HL-60 (cell line): ENCODE data around the gene FABP6.
"Not testable (repeated sequence)": the region's sequence is repeated elsewhere in the genome, so short reads cannot be mapped to it uniquely, and the experiment has no call there.

Experiments
- DNase-seq, 2 experiments: peaks; one replicate each; pipeline ENCODE4 v3.0.0-alpha.2; 2010 to 2020; ENCODE audit warnings: low read depth in 1 of 2, low spot score in 1 of 2
- H3K27ac ChIP-seq: fragments of 250-450 bp; sonication (Bioruptor Pico); replicated peaks from 2 replicates; pipeline ENCODE4 v1.5.1; 2020; ENCODE audit warnings: mild to moderate bottlenecking, moderate library complexity
- H3K27me3 ChIP-seq: fragments of 250-450 bp; sonication (Bioruptor Pico); 2 replicates; pipeline ENCODE4 v1.5.1; 2021; ENCODE audit warnings: mild to moderate bottlenecking, moderate library complexity; ENCODE audit not compliant: insufficient read depth, poor library complexity, severe bottlenecking
- H3K4me3 ChIP-seq: replicated peaks from 2 replicates; pipeline ENCODE4 v1.5.1; 2011; ENCODE audit warnings: mild to moderate bottlenecking, control low read depth, low read length; ENCODE audit not compliant: insufficient read depth
- GABPA ChIP-seq: IDR thresholded peaks from 2 replicates; pipeline ENCODE4 v1.6.1; 2012; ENCODE audit warnings: low read depth
- POLR2AphosphoS5 ChIP-seq: IDR thresholded peaks from 2 replicates; pipeline ENCODE4 v1.6.1; 2012; ENCODE audit warnings: low read depth
- SPI1 ChIP-seq: IDR thresholded peaks from 2 replicates; pipeline ENCODE4 v1.6.1; 2012; ENCODE audit warnings: low read depth, mild to moderate bottlenecking, borderline replicate concordance
- TF ChIP-seq, protein P1 (sequence below): IDR thresholded peaks from 2 replicates; pipeline ENCODE4 v1.6.1; 2012; ENCODE audit warnings: low read depth; ENCODE audit not compliant: insufficient replicate concordance
- TF ChIP-seq, protein P2 (sequence below): IDR thresholded peaks from one replicate; pipeline ENCODE4 v1.5.1; 2011; ENCODE audit warnings: low read length, control low read depth, inconsistent platforms; ENCODE audit not compliant: insufficient read depth

Gene FABP6

DNA sequence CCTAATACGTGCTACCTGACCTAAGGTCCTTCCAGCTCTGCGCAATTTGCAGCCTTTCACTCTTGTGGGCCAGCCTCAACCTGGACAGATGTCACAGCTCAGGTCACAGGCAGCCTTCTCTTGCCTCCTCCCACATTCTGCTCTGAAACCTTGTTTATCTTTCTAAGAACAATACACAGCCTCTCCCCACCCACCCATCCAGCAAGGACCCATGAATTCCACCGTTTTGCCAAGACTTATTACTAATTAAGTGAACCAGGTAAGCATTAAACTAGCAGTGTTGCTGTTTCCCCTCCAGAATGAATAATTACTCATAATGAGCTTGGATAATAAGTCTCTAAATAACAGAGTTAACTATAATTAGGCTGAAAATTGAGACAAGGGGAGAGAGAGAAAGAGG is 11.0 kb downstream of the FABP6 start:
- H3K27me3 ChIP-seq = no peaks in the 10 kb centered on the region

DNA sequence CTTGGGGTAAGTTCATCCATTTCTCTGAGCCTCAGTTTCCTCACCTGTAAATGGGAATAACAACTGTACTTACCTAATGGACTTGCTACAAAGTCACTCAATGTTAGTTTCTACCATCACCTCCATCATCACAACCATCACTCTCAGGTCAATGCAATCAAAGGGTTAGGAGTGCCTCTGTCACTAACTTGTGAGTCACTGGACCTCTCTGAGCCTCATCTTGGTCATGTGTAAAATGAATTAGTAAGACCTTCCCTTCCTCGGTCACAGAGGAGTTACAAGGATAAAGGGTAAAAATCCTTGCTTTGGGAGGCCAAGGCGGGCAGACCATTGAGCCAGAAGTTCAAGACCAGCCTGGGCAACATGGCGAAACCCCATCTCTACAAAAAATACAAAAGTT is 12.8 kb downstream of the FABP6 start:
- no peak overlapping the region for H3K4me3 ChIP-seq
- no peak for DNase-seq
- no peaks in the 10 kb centered on the region for H3K27me3 ChIP-seq
- no peak overlapping the region for H3K27ac ChIP-seq
- TF ChIP-seq, protein P1, sequence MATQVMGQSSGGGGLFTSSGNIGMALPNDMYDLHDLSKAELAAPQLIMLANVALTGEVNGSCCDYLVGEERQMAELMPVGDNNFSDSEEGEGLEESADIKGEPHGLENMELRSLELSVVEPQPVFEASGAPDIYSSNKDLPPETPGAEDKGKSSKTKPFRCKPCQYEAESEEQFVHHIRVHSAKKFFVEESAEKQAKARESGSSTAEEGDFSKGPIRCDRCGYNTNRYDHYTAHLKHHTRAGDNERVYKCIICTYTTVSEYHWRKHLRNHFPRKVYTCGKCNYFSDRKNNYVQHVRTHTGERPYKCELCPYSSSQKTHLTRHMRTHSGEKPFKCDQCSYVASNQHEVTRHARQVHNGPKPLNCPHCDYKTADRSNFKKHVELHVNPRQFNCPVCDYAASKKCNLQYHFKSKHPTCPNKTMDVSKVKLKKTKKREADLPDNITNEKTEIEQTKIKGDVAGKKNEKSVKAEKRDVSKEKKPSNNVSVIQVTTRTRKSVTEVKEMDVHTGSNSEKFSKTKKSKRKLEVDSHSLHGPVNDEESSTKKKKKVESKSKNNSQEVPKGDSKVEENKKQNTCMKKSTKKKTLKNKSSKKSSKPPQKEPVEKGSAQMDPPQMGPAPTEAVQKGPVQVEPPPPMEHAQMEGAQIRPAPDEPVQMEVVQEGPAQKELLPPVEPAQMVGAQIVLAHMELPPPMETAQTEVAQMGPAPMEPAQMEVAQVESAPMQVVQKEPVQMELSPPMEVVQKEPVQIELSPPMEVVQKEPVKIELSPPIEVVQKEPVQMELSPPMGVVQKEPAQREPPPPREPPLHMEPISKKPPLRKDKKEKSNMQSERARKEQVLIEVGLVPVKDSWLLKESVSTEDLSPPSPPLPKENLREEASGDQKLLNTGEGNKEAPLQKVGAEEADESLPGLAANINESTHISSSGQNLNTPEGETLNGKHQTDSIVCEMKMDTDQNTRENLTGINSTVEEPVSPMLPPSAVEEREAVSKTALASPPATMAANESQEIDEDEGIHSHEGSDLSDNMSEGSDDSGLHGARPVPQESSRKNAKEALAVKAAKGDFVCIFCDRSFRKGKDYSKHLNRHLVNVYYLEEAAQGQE = no peak
- TF ChIP-seq GABPA = no peak
- TF ChIP-seq, protein P2, sequence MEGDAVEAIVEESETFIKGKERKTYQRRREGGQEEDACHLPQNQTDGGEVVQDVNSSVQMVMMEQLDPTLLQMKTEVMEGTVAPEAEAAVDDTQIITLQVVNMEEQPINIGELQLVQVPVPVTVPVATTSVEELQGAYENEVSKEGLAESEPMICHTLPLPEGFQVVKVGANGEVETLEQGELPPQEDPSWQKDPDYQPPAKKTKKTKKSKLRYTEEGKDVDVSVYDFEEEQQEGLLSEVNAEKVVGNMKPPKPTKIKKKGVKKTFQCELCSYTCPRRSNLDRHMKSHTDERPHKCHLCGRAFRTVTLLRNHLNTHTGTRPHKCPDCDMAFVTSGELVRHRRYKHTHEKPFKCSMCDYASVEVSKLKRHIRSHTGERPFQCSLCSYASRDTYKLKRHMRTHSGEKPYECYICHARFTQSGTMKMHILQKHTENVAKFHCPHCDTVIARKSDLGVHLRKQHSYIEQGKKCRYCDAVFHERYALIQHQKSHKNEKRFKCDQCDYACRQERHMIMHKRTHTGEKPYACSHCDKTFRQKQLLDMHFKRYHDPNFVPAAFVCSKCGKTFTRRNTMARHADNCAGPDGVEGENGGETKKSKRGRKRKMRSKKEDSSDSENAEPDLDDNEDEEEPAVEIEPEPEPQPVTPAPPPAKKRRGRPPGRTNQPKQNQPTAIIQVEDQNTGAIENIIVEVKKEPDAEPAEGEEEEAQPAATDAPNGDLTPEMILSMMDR = no peak
- no peak for TF ChIP-seq SPI1
- no peak for TF ChIP-seq POLR2AphosphoS5

More for the DNA sequence above, 11.0 kb downstream of the FABP6 start:
- Histone ChIP-seq H3K27ac (no peak overlapping the region), H3K4me3 (no peak overlapping the region)
- TF ChIP-seq GABPA (no peak), POLR2AphosphoS5 (no peak), SPI1 (no peak)
- TF ChIP-seq, protein P1 = no peak
- TF ChIP-seq, protein P2 = no peak
- no peak for DNase-seq

DNA sequence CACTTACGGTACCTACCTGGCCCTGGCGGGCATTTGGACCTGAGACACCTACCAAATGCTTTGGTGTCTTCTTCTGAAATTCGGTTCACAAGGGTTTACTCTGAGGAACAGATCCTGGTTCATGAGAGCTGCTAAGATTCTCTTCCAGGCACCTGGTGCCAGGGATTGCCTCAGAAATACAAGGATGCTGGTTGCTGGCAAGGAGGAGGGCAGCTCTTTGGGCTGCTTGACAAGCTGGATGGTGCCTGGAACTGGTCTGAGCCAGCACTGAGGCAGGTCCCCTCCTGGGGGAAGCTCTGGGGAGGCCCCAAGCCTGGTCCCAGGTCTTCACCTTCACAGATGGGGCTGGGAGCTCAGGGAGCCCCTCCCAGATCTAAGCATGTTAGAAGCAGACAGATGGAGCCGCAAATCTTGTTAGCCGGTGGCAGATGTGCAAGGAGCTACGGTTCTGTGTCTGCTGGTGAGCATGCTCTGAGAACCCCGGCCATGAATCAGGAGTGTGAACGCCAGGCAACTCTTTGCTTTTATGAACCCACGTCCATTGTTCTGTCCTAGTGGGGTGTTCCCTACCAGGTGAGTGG is 16.3 kb downstream of the FABP6 start:
- TF ChIP-seq POLR2AphosphoS5 (no peak), SPI1 (no peak), GABPA (no peak)
- TF ChIP-seq, protein P1 = no peak
- TF ChIP-seq, protein P2 = no peak
- no peak overlapping the region for H3K27ac ChIP-seq
- no peak overlapping the region for H3K4me3 ChIP-seq
- no peak for DNase-seq
- H3K27me3 ChIP-seq = no peaks in the 10 kb centered on the region

DNA sequence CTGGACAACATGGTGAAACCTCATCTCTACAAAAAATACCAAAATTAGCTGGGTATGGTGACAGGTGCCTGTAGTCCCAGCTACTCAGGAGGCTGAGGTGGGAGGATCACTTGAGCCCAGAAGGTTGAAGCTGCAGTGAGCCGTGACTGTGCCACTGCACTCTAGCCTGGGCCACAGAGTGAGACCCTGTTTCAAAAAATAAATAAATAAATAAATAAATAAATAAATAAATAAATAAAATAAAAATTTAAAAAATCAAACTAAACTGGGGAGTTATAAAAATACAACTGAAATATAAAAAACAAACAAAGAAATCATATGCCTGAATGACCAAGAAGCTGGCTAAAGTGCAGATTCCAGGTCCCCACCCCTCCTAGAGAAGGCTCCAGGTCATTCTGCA is 20.3 kb downstream of the FABP6 start:
- H3K4me3 ChIP-seq, H3K27me3 ChIP-seq, H3K27ac ChIP-seq, DNase-seq: not testable (repeated sequence)
